ENCODE measurements around the gene SPX.

The SPX gene, protein sequence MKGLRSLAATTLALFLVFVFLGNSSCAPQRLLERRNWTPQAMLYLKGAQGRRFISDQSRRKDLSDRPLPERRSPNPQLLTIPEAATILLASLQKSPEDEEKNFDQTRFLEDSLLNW

DNA sequence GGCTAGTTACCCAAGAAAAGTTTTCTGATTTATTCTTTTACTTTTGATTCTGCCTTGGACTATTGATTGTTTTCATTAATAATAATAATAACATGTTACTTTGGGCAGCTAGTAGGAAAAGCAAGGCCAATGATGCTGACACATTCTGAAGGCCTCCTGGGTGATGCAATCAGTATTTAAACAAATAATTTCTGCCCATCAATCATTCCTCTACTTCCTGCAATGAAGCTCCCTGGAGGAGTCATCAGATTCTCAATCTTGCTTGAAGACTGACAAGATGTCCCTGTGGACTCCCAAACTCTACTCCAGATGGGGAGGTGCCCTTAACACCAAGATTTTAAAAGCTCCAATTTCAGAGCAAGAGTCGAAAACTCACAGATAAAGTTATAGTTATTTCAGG is at the start of gene SPX:
SPX (plus strand) TSS at position 244 of the 400 bp plus-strand sequence. CDS start 177 bp downstream, outside the sequence.
- Mint-ChIP-seq H3K9me3 (peaks cover 6% of the 10 kb centered on the region), H3K4me3 (peak within 1 kb of the TSS; percentile 64), H3K4me1 (ENCODE audit: low read depth) (peaks cover 10% of the 10 kb centered on the region), H3K27ac (no peak within 1 kb of the TSS), H3K36me3 (ENCODE audit: low read depth) (no peaks in the 10 kb centered on the region), H3K27me3 (peaks cover 29% of the 10 kb centered on the region)
- no peak for DNase-seq

DNA sequence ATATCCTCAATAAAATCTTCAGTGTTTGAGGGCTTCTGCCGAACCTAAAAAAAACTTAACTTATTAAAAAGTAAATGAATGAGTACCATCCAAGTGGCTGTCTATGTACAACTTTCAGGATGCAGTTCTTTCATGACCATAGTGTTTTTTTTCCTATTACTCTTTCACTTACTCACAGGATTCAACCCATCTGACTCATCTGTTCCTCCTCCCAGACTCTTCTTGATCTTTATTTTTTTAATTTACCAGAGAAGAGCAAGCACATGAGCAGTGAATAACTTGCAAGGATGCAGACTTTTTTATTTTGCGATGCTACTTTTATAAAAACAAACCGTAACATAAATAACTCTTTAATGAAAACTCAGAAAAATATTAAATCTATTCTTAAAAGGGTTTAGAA is 49.1 kb upstream of the SPX start:
- Mint-ChIP-seq H3K36me3 (ENCODE audit: low read depth) (peaks cover 51% of the 10 kb centered on the region), H3K27ac (peak overlapping the region; percentile 87), H3K27me3 (no peaks in the 10 kb centered on the region), H3K9me3 (no peaks in the 10 kb centered on the region), H3K4me1 (ENCODE audit: low read depth) (peaks cover 36% of the 10 kb centered on the region), H3K4me3 (peak overlapping the region; percentile 23)
- DNase-seq: no peak

DNA sequence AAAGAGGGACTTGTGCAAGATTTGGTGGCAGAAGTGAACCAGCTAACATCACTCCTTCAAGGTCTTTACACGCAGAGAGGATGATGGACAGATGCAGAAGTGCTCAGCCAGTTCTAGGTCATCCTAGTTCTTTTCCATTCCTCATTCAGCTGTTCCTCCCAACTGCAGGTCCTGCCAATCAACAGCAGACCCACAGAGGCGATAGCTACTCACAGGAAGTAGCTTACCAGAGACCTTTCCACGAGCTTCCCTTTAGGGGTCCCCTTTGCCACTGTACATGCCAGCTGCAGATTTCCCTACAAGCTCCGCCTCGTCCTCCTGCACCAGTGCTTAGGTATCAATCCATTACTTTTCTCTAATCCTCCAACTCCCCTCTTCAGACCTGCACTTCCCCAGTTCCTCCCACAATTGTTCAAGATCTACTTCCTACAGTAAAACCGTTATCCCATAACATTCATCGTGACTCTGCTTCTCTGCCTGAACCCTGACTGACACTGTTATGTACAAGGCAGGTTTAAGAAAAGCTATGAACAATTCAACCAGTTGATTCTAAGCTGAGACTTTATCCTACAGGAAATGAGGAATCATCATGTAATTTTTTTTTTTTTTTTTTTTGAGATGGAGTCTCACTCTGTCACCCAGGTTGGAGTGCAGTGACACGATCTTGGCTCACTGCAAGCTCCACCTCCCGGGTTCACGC is 47.2 kb upstream of the SPX start:
- Mint-ChIP-seq H3K27me3 (no peaks in the 10 kb centered on the region), H3K27ac (no peak overlapping the region), H3K9me3 (no peaks in the 10 kb centered on the region), H3K4me3 (no peak overlapping the region), H3K36me3 (ENCODE audit: low read depth) (peaks cover 33% of the 10 kb centered on the region), H3K4me1 (ENCODE audit: low read depth) (peaks cover 35% of the 10 kb centered on the region)
- no peak for DNase-seq

DNA sequence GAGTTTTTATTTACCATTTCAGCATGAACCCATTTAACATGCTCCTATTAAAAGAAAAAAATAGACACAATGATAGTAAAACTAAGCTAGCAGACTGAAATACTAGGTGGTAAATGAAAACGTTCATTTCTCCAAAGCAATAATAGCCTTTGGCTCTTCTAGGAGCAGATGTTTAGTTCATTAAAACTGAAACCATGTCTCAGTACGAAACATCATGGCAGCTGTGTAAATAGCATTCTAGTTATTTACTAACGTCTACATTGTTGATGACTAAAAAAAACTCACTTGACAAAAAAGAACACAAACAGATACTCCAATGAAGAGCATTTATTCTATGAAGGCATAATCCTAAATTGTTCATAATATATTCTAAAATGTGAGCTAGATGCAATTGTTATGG is 42.6 kb upstream of the SPX start:
- Mint-ChIP-seq H3K36me3 (ENCODE audit: low read depth) (peaks cover 36% of the 10 kb centered on the region), H3K4me3 (no peak overlapping the region), H3K27ac (no peak overlapping the region), H3K9me3 (no peaks in the 10 kb centered on the region), H3K4me1 (ENCODE audit: low read depth) (peaks cover 3% of the 10 kb centered on the region), H3K27me3 (no peaks in the 10 kb centered on the region)
- no peak for DNase-seq

DNA sequence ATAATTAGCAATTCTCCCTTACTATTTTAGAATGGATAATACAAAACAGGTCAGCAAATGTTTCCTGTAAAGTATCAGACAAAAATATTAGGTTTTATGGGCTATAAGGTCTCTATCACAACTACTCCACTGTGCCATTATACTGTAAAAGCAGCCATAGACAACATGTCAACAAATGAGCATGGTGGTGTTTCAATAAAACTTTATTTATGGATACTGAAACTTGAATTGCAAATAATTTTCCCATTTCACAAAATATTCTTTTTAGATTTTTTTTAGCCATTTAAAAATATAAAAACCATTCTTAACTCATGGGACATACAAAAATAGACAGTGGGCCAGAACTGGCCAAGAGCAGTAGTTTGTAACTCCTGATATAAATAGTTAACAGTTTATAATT is 40.1 kb upstream of the SPX start:
- peaks cover 4% of the 10 kb centered on the region for H3K4me1 Mint-ChIP-seq (ENCODE audit: low read depth)
- H3K27me3 Mint-ChIP-seq: no peaks in the 10 kb centered on the region
- no peaks in the 10 kb centered on the region for H3K9me3 Mint-ChIP-seq
- peaks cover 57% of the 10 kb centered on the region for H3K36me3 Mint-ChIP-seq (ENCODE audit: low read depth)
- no peak overlapping the region for H3K27ac Mint-ChIP-seq
- no peak for DNase-seq
- no peak overlapping the region for H3K4me3 Mint-ChIP-seq

DNA sequence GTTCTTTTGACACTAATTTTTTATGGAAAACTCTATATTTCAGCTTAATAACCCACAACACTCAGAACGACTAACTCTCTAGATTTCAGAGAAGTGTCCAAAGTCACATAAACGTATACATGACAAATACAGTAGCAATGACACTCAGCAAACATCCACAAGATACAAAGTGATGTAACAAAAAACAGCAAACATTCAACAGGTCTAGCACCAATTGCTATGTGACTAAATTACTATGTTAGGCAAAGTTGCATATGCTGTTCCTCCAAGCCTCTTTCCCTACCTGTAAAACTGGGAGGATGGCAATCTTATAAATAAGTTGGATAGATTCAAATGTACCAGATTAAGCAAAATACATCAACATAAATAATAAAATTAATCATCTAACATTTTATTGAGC is 26.3 kb upstream of the SPX start:
- peaks cover 48% of the 10 kb centered on the region for H3K4me1 Mint-ChIP-seq (ENCODE audit: low read depth)
- peaks cover 65% of the 10 kb centered on the region for H3K36me3 Mint-ChIP-seq (ENCODE audit: low read depth)
- H3K27ac Mint-ChIP-seq: peak overlapping the region; percentile 38
- H3K4me3 Mint-ChIP-seq: no peak overlapping the region
- H3K27me3 Mint-ChIP-seq: no peaks in the 10 kb centered on the region
- no peaks in the 10 kb centered on the region for H3K9me3 Mint-ChIP-seq
- DNase-seq: no peak

DNA sequence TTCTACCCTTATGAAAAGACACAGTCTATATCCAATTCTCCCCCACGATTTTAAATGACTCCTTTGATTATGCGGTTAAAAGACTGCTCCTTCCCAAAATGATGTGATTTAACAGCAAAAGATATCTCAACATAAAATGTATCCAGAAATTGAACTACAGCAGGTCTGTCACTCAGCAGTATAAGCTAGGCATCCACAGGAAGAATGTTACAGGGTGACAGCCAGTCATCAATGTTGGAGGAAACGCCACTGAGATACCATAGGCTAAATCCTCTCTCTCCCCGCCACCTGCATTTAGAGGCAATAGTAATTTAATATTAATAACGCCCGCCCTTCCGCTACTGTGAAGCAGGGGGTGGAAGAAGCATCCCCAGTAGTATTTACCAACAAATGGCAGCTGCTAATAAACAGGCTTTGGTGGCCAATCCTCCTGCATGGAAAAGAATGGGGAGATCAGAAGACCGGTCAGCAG is 25.3 kb upstream of the SPX start:
- H3K27me3 Mint-ChIP-seq: no peaks in the 10 kb centered on the region
- no peak overlapping the region for H3K27ac Mint-ChIP-seq
- H3K4me1 Mint-ChIP-seq (ENCODE audit: low read depth): peaks cover 55% of the 10 kb centered on the region
- no peak for DNase-seq
- no peaks in the 10 kb centered on the region for H3K9me3 Mint-ChIP-seq
- H3K36me3 Mint-ChIP-seq (ENCODE audit: low read depth): peaks cover 62% of the 10 kb centered on the region
- H3K4me3 Mint-ChIP-seq: no peak overlapping the region

DNA sequence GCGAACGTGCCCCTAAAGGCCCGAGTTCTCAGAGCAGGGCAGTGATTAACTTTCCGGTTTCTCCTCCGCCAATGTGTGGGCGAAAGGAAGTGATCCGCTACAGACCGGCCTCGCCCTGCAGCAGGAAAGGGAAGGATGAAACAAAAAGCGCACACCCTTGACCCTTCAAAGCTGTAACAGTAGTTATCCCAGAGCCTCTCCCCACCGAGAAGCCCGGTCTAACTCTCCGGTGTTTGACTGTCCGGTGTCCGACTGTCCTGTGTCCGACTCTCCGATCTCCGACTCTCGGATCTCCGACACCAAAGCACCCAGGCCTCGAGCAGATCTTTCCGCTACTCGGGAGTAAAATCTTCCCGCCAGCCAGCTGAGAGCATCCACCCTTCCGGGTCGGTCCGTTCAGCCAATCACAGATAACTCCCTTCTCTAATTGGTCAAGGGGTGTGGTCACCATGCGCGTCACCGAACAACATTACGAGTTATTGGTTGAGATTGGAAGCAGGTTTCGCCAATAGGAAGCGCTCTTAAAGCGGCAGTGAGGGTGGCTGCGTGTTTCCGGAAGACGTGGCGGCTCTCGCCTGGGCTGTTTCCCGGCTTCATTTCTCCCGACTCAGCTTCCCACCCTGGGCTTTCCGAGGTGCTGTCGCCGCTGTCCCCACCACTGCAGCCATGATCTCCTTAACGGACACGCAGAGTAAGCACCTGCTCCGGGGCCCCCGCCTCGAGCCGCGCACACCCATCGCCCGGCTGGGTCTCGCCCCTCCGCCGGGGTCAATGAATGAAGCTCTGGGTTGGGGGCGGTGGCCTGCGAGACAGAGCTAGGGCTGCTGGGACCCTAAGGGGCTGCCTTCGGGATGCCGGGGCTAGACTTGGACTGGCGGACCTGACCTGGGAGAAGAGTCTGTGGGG is 24.6 kb upstream of the SPX start, which contains the start of the genes GOLT1B and RECQL:
GOLT1B (plus strand) TSS at position 532 of the 906 bp plus-strand sequence; CDS start at position 667, 135 bp downstream.
RECQL (minus strand) TSS at position 378 of the 906 bp plus-strand sequence. CDS start 2,065 bp downstream, outside the sequence.
- no peaks in the 10 kb centered on the region for H3K27me3 Mint-ChIP-seq
- H3K4me3 Mint-ChIP-seq: no peak within 1 kb of the TSS
- H3K27ac Mint-ChIP-seq: no peak within 1 kb of the TSS
- H3K9me3 Mint-ChIP-seq: no peaks in the 10 kb centered on the region
- DNase-seq: peak; percentile 87
- peaks cover 57% of the 10 kb centered on the region for H3K36me3 Mint-ChIP-seq (ENCODE audit: low read depth)
- H3K4me1 Mint-ChIP-seq (ENCODE audit: low read depth): peaks cover 58% of the 10 kb centered on the region

DNA sequence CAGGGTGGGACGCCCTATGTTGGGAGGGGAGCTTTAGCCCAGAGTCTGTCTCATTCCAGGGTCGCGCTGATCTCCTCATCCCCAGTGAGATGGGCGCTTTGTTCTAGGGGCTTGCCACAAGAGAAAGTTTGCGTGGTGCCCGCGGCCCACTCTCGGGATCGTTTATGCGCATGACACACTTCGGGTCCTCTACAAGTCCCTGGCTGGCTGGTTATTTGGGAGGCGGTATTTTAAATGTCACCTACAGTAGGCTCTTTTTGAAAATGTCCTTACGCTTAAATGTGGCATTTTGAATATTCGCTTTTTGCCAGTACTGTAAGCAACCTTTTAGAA is 24.0 kb upstream of the SPX start:
- no peak for DNase-seq
- H3K4me1 Mint-ChIP-seq (ENCODE audit: low read depth): peaks cover 58% of the 10 kb centered on the region

DNA sequence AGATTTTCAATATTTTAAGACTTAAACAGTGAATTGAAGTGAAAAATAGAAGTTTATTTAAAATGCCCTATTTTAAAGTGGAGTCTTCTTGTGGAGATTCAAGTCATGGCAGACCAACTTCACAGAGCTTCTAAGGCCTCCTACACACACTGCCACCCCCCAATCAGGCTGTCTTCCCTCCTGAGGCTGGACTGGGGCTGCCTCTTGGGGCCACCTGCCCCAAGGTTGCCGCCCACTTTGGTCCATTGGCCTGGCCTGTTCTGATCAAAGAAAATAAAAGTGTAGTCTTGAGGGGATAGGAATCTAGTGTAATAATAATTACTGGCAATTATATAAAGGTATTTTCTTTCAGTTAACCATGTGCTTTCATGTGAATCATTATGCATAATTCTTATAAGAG is 23.2 kb upstream of the SPX start:
- Mint-ChIP-seq H3K9me3 (no peaks in the 10 kb centered on the region), H3K27ac (no peak overlapping the region), H3K4me3 (no peak overlapping the region), H3K27me3 (no peaks in the 10 kb centered on the region), H3K4me1 (ENCODE audit: low read depth) (peaks cover 54% of the 10 kb centered on the region), H3K36me3 (ENCODE audit: low read depth) (peaks cover 50% of the 10 kb centered on the region)
- no peak for DNase-seq

More for the DNA sequence above, 24.0 kb upstream of the SPX start:
- H3K9me3 Mint-ChIP-seq: no peaks in the 10 kb centered on the region
- H3K4me3 Mint-ChIP-seq: no peak overlapping the region
- H3K27ac Mint-ChIP-seq: no peak overlapping the region
- H3K27me3 Mint-ChIP-seq: no peaks in the 10 kb centered on the region
- H3K36me3 Mint-ChIP-seq (ENCODE audit: low read depth): peaks cover 51% of the 10 kb centered on the region

DNA sequence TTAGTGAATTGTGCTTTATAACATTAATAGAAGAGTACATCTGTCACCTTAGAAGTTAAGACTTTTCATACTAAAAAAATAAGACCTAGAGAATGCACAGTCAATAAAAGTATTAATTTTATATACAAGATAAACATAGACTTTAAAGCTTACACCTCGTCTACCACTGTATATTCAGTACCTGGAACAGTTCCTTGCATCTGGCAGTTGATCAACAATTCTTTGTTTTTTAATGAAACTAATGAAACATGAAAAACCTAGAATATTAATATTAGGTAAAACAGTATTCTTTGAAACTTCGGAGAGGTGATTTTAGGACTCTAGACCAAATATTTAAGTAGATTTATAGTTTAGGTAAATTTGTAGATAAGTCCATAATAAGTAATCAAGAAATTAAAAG is 20.2 kb upstream of the SPX start:
- no peaks in the 10 kb centered on the region for H3K9me3 Mint-ChIP-seq
- H3K36me3 Mint-ChIP-seq (ENCODE audit: low read depth): peaks cover 58% of the 10 kb centered on the region
- DNase-seq: no peak
- H3K27me3 Mint-ChIP-seq: no peaks in the 10 kb centered on the region
- H3K4me1 Mint-ChIP-seq (ENCODE audit: low read depth): peaks cover 58% of the 10 kb centered on the region
- no peak overlapping the region for H3K4me3 Mint-ChIP-seq
- H3K27ac Mint-ChIP-seq: peak overlapping the region; percentile 20

DNA sequence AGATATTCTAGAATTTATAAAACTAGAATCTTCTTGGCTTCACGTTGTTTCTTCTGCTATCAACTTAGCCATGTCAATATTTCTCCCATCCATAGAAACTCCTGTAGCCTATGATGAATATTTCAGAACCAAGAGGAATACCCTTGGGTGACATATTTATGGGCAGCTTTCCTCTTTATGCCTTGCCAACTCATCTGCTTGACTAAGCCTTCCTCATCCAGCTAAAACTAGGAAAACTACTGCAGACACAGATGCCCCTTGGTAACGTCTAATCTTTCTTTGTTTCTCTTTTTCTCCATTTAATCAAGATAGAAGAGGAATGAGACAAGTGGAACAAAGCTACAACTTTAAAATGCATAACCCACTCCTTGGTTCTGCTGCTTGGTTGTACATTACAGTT is 18.2 kb upstream of the SPX start:
- Mint-ChIP-seq H3K36me3 (ENCODE audit: low read depth) (peaks cover 76% of the 10 kb centered on the region), H3K27me3 (no peaks in the 10 kb centered on the region), H3K27ac (no peak overlapping the region), H3K4me1 (ENCODE audit: low read depth) (peaks cover 56% of the 10 kb centered on the region), H3K4me3 (no peak overlapping the region), H3K9me3 (no peaks in the 10 kb centered on the region)
- DNase-seq: no peak

DNA sequence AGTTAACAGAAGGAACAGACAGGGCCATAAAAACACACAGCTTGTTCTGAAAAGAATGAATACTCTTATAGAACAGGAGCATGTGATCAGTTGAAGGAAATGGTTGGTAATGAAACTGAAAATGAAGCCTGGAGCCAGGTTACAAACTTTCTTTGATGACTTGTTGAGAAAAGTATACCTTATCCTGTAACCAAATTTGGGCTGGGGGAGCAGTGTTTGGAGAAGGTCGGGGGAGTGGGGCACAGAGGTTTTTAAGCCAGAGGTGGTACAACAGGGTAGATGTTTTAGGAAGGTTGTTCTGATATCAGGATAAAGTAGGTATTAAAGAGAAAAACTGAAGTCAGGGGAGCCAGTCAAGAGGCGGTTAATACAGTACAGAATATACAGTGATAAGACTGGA is 16.3 kb upstream of the SPX start:
- no peak for DNase-seq
- Mint-ChIP-seq H3K27me3 (no peaks in the 10 kb centered on the region), H3K36me3 (ENCODE audit: low read depth) (peaks cover 80% of the 10 kb centered on the region), H3K27ac (peak overlapping the region; percentile 83), H3K9me3 (no peaks in the 10 kb centered on the region), H3K4me1 (ENCODE audit: low read depth) (peaks cover 37% of the 10 kb centered on the region), H3K4me3 (peak overlapping the region; percentile 13)

DNA sequence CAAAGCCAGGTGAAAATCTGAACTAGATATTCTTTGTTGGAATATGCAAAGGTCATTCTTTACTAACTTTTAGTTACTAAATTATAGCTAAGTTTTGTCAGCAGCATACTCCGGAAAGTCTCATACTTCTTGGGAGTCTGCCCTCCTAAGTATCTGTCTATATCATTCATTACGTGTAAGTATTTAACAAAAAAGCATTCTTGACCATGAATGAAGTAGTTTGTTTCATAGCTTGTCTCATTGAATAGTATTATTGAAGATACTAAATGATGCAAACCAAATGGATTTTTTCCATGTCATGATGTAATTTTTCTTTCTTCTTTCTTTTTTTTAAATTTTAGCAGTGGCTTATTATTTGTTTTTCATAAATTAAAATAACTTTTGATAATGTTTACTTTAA is 9.8 kb upstream of the SPX start:
- Mint-ChIP-seq H3K9me3 (no peaks in the 10 kb centered on the region), H3K4me3 (no peak overlapping the region), H3K27ac (no peak overlapping the region), H3K36me3 (ENCODE audit: low read depth) (peaks cover 79% of the 10 kb centered on the region), H3K27me3 (no peaks in the 10 kb centered on the region), H3K4me1 (ENCODE audit: low read depth) (no peaks in the 10 kb centered on the region)
- no peak for DNase-seq

DNA sequence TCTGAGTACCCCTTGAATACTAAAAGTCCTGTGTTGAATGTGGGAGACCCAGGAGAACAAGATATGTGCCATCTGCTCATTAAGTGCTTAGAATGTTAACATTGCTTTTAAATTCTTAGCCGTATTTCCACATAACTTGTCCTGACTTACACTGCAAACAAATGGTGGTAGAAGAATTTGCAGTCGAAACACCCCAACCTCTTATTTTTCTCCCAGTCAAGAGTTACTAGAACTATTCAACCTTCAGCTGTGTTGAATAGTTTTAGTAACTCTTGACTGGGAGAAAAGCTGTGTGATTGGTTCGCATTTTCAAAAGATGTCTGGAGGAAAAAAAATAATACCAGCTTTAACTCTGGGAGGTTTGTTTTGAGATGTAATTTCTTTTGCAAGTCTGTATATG is 7.6 kb upstream of the SPX start:
- Mint-ChIP-seq H3K4me1 (ENCODE audit: low read depth) (no peaks in the 10 kb centered on the region), H3K27me3 (no peaks in the 10 kb centered on the region), H3K27ac (no peak overlapping the region), H3K9me3 (no peaks in the 10 kb centered on the region), H3K4me3 (no peak overlapping the region), H3K36me3 (ENCODE audit: low read depth) (peaks cover 58% of the 10 kb centered on the region)
- DNase-seq: no peak
